ENCODE results near the gene MAPKAPK3.

The MAPKAPK3 gene

DNA sequence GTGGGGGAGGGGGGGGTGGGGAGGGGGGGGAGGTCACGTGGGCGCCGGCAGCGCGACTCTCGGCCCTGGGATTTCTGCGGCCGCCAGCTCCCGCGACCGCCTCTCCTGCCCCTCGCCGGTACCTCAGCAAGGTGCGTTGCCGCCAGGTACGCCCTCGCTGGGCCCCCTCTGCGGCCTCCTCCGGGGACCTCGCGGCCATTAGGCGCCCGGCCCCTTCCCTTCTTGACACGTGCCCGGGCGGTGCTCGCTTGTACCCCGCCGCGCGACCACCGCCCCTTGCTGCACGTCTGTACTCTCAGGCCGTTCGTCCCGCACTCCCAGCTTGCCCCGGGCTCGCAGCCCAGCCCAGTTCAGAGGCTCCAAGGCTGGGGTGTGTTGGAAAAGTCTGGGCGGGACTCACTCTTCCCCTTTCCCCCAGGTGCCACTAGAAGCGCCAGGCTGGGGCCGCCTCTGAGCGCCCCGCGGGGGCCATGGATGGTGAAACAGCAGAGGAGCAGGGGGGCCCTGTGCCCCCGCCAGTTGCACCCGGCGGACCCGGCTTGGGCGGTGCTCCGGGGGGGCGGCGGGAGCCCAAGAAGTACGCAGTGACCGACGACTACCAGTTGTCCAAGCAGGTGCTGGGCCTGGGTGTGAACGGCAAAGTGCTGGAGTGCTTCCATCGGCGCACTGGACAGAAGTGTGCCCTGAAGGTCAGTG, at the start of gene MAPKAPK3:
TSS of gene MAPKAPK3 (plus strand) at position 56 of the 696 bp plus-strand sequence. CDS start at position 471, 415 bp downstream.
- no peak for DNase-seq (ENCODE audit: low spot score)

- peak; percentile 97 for DNase-seq (ENCODE audit: low spot score)
Measured at GRCh38 chr3:50567386-50568167, 49.4 kb upstream of the MAPKAPK3 start, which contains the start of gene C3orf18. Gene C3orf18, minus strand, starts transcription at chr3:50567747. Its CDS starts 2,048 bp downstream, at chr3:50565699.

- peak; percentile 95 for DNase-seq (ENCODE audit: low spot score)
Measured at GRCh38 chr3:50568947-50569749, 47.8 kb upstream of the MAPKAPK3 start, which contains the start of gene HEMK1. Gene HEMK1, plus strand, starts transcription at chr3:50569522. Its CDS starts 1,583 bp downstream, at chr3:50571105.

GRCh38 chr3:50570508-50571279, 46.3 kb upstream of the MAPKAPK3 start:
- DNase-seq (ENCODE audit: low spot score): no peak

- DNase-seq (ENCODE audit: low spot score): no peak
Measured at GRCh38 chr3:50571486-50571885, 45.5 kb upstream of the MAPKAPK3 start.

- peak; percentile 90 for DNase-seq (ENCODE audit: low spot score)
Measured at GRCh38 chr3:50572158-50572557, 44.8 kb upstream of the MAPKAPK3 start.

- peak; percentile 83 for DNase-seq (ENCODE audit: low spot score)
Measured at GRCh38 chr3:50572801-50573371, 44.1 kb upstream of the MAPKAPK3 start.

DNA sequence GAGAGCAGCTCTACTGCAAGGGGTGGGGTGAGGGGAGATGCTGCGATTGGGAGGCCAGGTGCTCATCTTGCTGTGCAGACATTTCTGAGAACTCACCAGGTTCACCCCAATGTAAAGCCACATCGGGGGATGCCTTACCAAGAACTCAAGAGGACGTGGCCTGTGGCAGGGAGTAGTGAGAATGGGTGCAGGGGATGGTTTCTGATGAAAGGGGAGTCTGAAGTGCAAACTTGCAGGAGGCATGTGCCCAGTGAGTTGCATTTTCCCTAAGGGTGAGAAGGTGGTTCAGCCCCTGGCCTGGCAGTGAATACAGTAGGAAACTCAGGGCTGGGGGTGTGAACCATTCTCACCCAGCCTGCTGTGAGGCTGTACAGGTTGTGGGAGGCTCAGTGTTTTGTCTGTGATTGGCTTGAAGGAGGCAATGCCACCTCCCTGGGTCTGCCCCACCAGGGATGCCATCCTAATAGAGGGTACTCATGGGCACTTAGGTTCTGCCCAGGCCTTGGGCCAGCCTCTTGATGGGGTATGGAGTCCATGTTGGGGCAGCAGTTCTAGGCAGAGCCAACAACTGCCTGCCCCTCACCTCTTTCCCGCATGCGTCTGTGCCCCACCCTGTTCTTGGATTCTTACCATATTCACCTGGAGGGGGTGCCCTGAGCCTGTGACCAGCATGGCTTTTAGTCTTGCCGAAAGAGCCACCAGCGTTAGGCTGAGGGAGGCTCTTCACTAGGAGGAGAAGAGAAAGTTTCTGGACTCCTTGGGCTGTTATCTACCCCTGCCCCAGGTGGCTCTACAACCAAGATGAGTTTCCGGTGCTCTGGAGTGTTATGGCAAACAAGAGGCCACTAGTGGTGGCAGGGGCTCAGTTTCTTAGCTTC, 43.1 kb upstream of the MAPKAPK3 start:
- peak; percentile 97 for DNase-seq (ENCODE audit: low spot score)

DNA sequence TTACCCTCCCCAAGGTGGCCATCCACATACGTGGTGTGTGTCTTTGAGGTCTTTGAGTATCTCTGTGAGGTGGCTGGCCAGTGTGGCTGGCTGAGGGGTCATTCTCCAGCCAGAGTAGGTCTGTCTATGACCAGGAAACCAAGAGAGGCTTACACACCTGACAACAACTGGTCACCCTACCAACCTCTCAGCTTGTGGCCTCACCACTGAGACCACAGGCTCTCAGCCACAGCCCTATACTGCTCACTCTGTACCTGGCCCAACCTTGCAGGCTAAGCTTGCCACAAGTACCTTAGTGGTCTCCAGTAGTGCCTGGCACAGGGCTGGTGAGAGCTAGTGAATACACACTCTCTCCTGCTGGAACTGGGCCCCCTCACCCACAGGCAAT, 42.5 kb upstream of the MAPKAPK3 start:
- peak; percentile 34 for DNase-seq (ENCODE audit: low spot score)

DNA sequence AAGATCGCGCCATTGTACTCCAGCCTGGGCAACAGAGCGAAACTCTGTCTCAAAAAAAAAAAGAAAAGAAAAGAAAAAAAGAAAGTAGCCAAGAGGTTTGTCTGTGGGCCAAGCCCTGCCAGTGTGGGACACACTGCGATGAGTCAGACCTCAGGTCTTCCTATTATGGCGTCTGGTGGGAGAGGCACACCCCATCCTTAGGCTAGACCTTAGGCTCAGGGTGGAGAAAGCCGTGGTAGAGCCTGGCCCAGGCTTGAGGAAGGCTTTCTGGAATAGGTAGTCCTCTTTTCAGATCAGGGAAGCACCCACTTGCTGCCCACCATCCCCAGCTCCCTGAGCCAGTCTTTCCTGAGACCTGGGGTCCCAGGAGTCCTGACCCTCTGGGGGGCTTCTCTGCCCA, 41.6 kb upstream of the MAPKAPK3 start:
- no peak for DNase-seq (ENCODE audit: low spot score)

DNA sequence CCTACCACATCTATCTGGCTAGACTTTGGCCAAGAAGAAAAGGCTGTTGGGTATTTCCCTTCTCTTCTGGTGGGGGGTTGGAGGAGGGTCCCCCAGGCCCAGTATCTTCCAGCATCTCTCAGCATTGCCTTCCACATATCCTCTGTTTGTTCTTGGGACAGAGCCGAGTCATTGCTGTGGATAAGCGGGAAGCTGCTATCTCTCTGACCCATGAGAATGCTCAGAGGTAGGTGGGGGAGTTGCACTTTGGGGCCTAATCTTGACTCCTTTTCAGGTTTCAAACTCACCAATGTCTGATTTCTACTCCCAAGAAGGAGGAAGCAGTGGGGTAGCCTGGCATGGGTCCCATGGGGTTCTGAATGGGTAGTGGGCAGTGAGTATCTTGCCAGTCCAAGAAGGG, 39.6 kb upstream of the MAPKAPK3 start:
- DNase-seq (ENCODE audit: low spot score): no peak

GRCh38 chr3:50580683-50581458, 36.1 kb upstream of the MAPKAPK3 start:
- no peak for DNase-seq (ENCODE audit: low spot score)

GRCh38 chr3:50581459-50581842, 35.5 kb upstream of the MAPKAPK3 start:
- no peak for DNase-seq (ENCODE audit: low spot score)

DNA sequence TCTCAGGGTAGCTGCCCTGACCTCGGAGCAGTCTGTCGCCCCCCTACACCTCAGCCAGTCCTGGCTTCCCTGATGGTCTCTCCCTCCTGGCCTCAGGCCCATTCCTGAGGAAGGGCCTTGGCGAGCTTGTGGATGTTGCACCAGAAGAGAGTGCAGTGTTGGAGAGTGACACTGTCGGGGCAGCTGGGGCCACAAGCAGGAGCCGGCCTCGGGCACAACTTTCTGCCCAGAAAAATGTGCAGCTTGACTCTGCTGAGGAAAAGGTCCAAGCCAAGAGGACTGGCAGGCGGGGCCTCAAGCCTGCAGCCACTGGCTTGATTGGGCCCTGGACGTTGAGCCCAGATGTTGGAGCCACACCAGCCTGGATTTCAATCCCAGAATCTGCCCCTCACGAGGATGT, 34.9 kb upstream of the MAPKAPK3 start:
- no peak for DNase-seq (ENCODE audit: low spot score)

- DNase-seq (ENCODE audit: low spot score): no peak
Measured at GRCh38 chr3:50583897-50584296, 33.1 kb upstream of the MAPKAPK3 start.

DNA sequence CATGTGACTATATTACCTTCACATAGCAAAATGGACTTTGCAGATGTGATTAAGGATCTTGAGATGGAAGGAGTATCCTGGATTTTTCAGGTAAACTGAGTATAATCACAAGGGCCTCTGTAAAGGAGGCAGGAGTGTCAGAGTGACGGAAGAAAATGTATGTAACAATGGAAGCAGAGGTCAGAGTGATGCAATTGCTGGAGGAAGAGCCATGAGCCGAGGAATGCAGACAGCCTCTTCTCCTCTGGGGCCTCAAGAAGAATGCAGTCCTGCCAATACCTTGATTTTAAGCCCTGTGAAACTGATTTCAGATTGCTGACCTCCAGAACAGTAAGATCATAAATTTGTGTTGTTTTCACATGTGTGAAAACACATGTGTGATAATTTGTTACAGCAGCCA, 32.6 kb upstream of the MAPKAPK3 start:
- DNase-seq (ENCODE audit: low spot score): no peak

DNA sequence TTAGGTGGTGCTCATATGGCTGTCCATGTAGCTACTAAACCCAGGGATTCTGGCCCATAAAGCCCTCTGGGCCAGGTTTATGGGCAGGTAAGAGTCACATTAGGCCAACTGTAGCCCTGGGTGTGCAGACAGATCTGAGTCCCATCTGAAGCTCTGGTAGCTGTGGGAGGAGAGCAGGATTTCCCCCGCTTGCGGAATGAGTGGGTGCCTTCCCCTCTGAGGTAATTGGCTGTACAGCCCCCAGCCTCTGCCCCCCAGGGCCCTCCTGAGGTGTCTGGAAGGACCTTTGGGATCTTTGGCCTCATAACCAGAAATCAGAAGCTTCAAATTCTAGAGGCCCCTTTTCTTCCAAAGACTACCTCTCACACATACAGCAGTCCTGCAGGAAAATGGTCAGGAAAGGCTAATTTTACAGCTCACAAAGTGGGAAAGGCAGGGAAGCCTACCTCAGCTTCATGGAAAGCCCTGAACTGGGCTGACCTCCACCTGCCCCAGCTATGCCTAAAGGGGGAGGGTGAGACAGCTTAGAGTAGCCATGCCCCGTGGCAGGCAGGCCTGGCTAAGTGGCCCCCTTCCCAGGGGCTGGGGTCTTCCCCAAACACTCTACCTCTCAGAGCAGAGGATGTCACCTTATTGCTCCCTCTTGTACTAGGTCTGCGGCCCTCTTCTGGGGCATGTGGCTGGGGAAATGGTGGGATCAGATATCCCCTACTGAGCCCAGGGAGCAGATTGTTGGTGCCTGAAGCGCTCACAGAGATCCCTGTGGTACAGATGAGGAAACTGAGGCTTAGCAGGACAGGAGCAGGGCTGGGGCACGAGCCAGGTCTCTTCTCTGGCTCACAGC, 30.8 kb upstream of the MAPKAPK3 start:
- DNase-seq (ENCODE audit: low spot score): no peak

- no peak for DNase-seq (ENCODE audit: low spot score)
Measured at GRCh38 chr3:50586763-50587070, 30.2 kb upstream of the MAPKAPK3 start.

DNA sequence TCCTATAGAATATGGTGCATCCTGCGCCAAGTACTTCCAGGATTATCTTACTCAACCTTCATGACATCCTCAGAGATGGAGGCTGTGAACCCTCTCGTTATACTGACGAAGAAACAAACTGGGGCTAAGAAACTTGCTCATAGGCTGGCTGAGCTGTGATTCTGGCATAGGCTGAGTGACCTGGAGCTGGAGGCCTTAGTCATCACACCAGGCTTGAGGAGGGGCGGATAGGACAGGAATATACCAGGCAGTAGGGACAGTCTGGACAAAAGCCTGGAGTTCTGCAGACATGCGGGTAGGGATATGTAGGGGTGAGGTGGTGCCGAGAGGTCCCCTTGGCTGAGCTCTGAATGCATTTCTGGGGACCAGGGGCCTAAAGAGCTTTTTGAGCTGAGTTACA, 29.6 kb upstream of the MAPKAPK3 start:
- DNase-seq (ENCODE audit: low spot score): no peak
